WTC11 (cell line): Measurements from ENCODE around the gene PI4KA. TPM values are rescaled to one million over a fixed set of nuclear protein-coding genes. Genes with fewer than 3 reads are reported as not detected.
A peak's percentile ranks its signal among the peaks of the same experiment; 100 is the strongest.

Experiments
- ATAC-seq: fragments of 200-7000 bp; cut with Tn5 transposase; 2 replicates; pipeline ENCODE4 v1.10.0; 2021; ENCODE audit warnings: mild to moderate bottlenecking, moderate library complexity
- CTCF ChIA-PET: fragments of 300-600 bp; sonication (Branson Sonifier 250); formaldehyde crosslinking; loops from one replicate; lab custom pipeline; 2021; ENCODE audit warnings: antibody characterized with exemption; lab: Charles Lee
- POLR2A ChIA-PET: fragments of 350-600 bp; sonication (Branson Sonifier 250); formaldehyde crosslinking; loops from one replicate; lab custom pipeline; 2021; ENCODE audit warnings: antibody characterized with exemption; lab: Charles Lee
- DNase-seq: peaks from one replicate; pipeline ENCODE4 v3.0.0; 2021; ENCODE audit warnings: low spot score
- H3K27ac Mint-ChIP-seq: 2 replicates; pipeline ENCODE4 v1.8.0; 2021; ENCODE audit warnings: mixed read lengths
- H3K27me3 Mint-ChIP-seq: 2 replicates; pipeline ENCODE4 v1.8.0; 2021; ENCODE audit warnings: low read depth, mild to moderate bottlenecking, moderate library complexity, mixed read lengths
- H3K36me3 Mint-ChIP-seq: 2 replicates; pipeline ENCODE4 v1.8.0; 2021; ENCODE audit warnings: mixed read lengths
- H3K4me1 Mint-ChIP-seq: 2 replicates; pipeline ENCODE4 v1.8.0; 2022; ENCODE audit warnings: mixed read lengths
- H3K4me3 Mint-ChIP-seq: 2 replicates; pipeline ENCODE4 v1.8.0; 2021; ENCODE audit warnings: mild to moderate bottlenecking, moderate library complexity, mixed read lengths
- H3K9me3 Mint-ChIP-seq: 2 replicates; pipeline ENCODE4 v1.8.0; 2021; ENCODE audit warnings: mixed read lengths
- E2F1 ChIP-seq: sonication (generic); formaldehyde crosslinking; IDR thresholded peaks from 2 replicates; pipeline ENCODE4 v1.8.0; 2022; ENCODE audit warnings: mild to moderate bottlenecking, missing genetic modification reagents
- ELF4 ChIP-seq: sonication (generic); formaldehyde crosslinking; IDR thresholded peaks from 2 replicates; pipeline ENCODE4 v1.8.1; 2022; ENCODE audit warnings: low read depth, mild to moderate bottlenecking, moderate library complexity, missing genetic modification reagents
- ESRRA ChIP-seq: sonication (generic); formaldehyde crosslinking; IDR thresholded peaks from 2 replicates; pipeline ENCODE4 v1.8.1; 2022; ENCODE audit warnings: mild to moderate bottlenecking, missing genetic modification reagents, borderline replicate concordance
- GRHL2 ChIP-seq: fragments of 250-450 bp; sonication (Bioruptor Pico); IDR thresholded peaks from 2 replicates; pipeline ENCODE4 v1.8.0; 2022; ENCODE audit warnings: mild to moderate bottlenecking, moderate library complexity; ENCODE audit not compliant: insufficient replicate concordance, severe bottlenecking
- GTF2I ChIP-seq: fragments of 250-450 bp; sonication (Bioruptor Pico); conservative IDR thresholded peaks from 2 replicates; pipeline ENCODE4 v1.4.0; 2021; ENCODE audit warnings: mild to moderate bottlenecking
- IRF2 ChIP-seq: sonication (generic); formaldehyde crosslinking; IDR thresholded peaks from 2 replicates; pipeline ENCODE4 v1.8.0; 2022; ENCODE audit warnings: low read depth, missing genetic modification reagents, borderline replicate concordance
- JAZF1 ChIP-seq: fragments of 250-450 bp; sonication (Bioruptor Pico); IDR thresholded peaks from 2 replicates; pipeline ENCODE4 v1.9.0; 2021; ENCODE audit warnings: moderate library complexity, mild to moderate bottlenecking, inconsistent platforms
- NR2C2 ChIP-seq: sonication (generic); formaldehyde crosslinking; IDR thresholded peaks from 2 replicates; pipeline ENCODE4 v1.8.0; 2022; ENCODE audit warnings: mild to moderate bottlenecking, missing genetic modification reagents
- NR3C1 ChIP-seq: sonication (generic); formaldehyde crosslinking; conservative IDR thresholded peaks from 2 replicates; pipeline ENCODE4 v1.8.1; 2023; ENCODE audit warnings: low read depth, mild to moderate bottlenecking, missing genetic modification reagents
- RELA ChIP-seq: sonication (generic); formaldehyde crosslinking; IDR thresholded peaks from 2 replicates; pipeline ENCODE4 v1.8.1; 2022; ENCODE audit warnings: missing genetic modification reagents, mild to moderate bottlenecking, borderline replicate concordance
- ZMAT4 ChIP-seq: fragments of 250-450 bp; sonication (Bioruptor Pico); IDR thresholded peaks from 2 replicates; pipeline ENCODE4 v1.9.0; 2021; ENCODE audit warnings: mild to moderate bottlenecking
- ZNF219 ChIP-seq: sonication (generic); formaldehyde crosslinking; IDR thresholded peaks from 2 replicates; pipeline ENCODE4 v1.8.0; 2023; ENCODE audit warnings: missing genetic modification reagents, mild to moderate bottlenecking, borderline replicate concordance
- ZNF317 ChIP-seq: sonication (generic); formaldehyde crosslinking; IDR thresholded peaks from 2 replicates; pipeline ENCODE4 v1.8.1; 2023; ENCODE audit warnings: low read depth, mild to moderate bottlenecking, moderate library complexity, missing genetic modification reagents, borderline replicate concordance
- ZNF423 ChIP-seq: fragments of 250-450 bp; sonication (Bioruptor Pico); IDR thresholded peaks from 2 replicates; pipeline ENCODE4 v2.1.2; 2022; ENCODE audit warnings: mild to moderate bottlenecking, moderate library complexity
- ZNF425 ChIP-seq: fragments of 250-450 bp; sonication (Bioruptor Pico); conservative IDR thresholded peaks from 2 replicates; pipeline ENCODE4 v1.9.0; 2021; ENCODE audit warnings: mild to moderate bottlenecking
- ZNF532 ChIP-seq: fragments of 250-450 bp; sonication (Bioruptor Pico); IDR thresholded peaks from 2 replicates; pipeline ENCODE4 v1.9.0; 2021; ENCODE audit warnings: mild to moderate bottlenecking, borderline replicate concordance
- total RNA-seq: library from RNA; stranded (reverse); gene quantifications from 3 replicates; pipeline ENCODE4 v1.2.3, GENCODE V29; 2021
- TF ChIP-seq, protein P1 (sequence below): sonication (generic); formaldehyde crosslinking; conservative IDR thresholded peaks from 2 replicates; pipeline ENCODE4 v1.8.1; 2023; ENCODE audit warnings: mild to moderate bottlenecking, low read depth, missing genetic modification reagents, moderate library complexity
- TF ChIP-seq, protein P2 (sequence below): fragments of 250-450 bp; sonication (Bioruptor Pico); IDR thresholded peaks from 2 replicates; pipeline ENCODE4 v2.1.2; 2022; ENCODE audit warnings: mild to moderate bottlenecking, moderate library complexity
- TF ChIP-seq, protein P3 (sequence below): sonication (generic); formaldehyde crosslinking; IDR thresholded peaks from 2 replicates; pipeline ENCODE4 v1.8.0; 2022; ENCODE audit warnings: mild to moderate bottlenecking, missing genetic modification reagents

PI4KA gene
- total RNA-seq, 1 experiment from 2014 or later: 45.5 TPM

DNA sequence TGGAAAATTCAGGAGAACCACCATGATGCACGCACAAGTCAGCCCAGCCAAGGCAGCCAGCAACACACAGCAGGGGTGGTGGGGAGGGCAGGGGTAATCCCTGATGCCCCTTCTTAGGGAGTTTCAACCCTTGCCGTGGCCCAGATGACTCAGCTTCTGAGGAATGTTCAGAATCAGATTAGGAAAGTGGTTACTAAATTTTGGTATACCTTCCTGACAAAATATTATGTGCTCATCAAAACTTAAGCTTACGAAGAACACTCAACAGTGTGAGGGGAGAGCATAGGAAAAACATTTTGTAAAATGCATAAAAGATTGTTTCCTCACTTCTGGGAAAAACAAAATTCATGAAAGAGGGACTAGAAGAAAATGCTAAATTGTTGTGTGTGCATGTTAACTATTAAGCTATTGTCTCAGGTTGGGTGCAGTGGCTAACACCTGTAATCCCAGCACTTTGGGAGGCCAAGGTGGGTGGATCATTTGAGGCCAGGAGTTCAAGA is 52.6 kb downstream of the PI4KA start (continued):
- no peak for TF ChIP-seq ZNF317
- no peak for TF ChIP-seq IRF2 (CRISPR knock-in tag)

GRCh38 chr22:20804650-20805049 is 54.0 kb downstream of the PI4KA start:
- Mint-ChIP-seq H3K27me3 (no peaks in the 10 kb centered on the region), H3K4me3 (no peak overlapping the region), H3K9me3 (no peaks in the 10 kb centered on the region), H3K4me1 (no peaks in the 10 kb centered on the region), H3K27ac (0 out of 2 replicates have a peak overlapping the region, but pooled peaks have one; percentile 30), H3K36me3 (peaks cover 23% of the 10 kb centered on the region)
- no peak for ATAC-seq
- ChIA-PET POLR2A (interaction anchor here (1.0 kb wide), 1 partner anchor 81 kb away, joined by 3 read pairs; no protein-coding TSS in a partner anchor), CTCF (interaction anchor here (0.5 to 2.5 kb wide), 32 partner anchors 9 to 300 kb away, joined by 3 to 37 read pairs (median 5); partner anchors contain the start of genes CRKL, LZTR1, PI4KA and SNAP29)
- no peak for DNase-seq
- TF ChIP-seq, protein P1, sequence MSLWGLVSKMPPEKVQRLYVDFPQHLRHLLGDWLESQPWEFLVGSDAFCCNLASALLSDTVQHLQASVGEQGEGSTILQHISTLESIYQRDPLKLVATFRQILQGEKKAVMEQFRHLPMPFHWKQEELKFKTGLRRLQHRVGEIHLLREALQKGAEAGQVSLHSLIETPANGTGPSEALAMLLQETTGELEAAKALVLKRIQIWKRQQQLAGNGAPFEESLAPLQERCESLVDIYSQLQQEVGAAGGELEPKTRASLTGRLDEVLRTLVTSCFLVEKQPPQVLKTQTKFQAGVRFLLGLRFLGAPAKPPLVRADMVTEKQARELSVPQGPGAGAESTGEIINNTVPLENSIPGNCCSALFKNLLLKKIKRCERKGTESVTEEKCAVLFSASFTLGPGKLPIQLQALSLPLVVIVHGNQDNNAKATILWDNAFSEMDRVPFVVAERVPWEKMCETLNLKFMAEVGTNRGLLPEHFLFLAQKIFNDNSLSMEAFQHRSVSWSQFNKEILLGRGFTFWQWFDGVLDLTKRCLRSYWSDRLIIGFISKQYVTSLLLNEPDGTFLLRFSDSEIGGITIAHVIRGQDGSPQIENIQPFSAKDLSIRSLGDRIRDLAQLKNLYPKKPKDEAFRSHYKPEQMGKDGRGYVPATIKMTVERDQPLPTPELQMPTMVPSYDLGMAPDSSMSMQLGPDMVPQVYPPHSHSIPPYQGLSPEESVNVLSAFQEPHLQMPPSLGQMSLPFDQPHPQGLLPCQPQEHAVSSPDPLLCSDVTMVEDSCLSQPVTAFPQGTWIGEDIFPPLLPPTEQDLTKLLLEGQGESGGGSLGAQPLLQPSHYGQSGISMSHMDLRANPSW (CRISPR knock-in tag): no peak
- TF ChIP-seq NR3C1 (CRISPR knock-in tag): no peak
- TF ChIP-seq ELF4 (CRISPR knock-in tag): no peak
- TF ChIP-seq, protein P2, sequence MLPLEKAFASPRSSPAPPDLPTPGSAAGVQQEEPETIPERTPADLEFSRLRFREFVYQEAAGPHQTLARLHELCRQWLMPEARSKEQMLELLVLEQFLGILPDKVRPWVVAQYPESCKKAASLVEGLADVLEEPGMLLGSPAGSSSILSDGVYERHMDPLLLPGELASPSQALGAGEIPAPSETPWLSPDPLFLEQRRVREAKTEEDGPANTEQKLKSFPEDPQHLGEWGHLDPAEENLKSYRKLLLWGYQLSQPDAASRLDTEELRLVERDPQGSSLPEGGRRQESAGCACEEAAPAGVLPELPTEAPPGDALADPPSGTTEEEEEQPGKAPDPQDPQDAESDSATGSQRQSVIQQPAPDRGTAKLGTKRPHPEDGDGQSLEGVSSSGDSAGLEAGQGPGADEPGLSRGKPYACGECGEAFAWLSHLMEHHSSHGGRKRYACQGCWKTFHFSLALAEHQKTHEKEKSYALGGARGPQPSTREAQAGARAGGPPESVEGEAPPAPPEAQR: no peak
- TF ChIP-seq JAZF1 (CRISPR knock-in tag): no peak
- TF ChIP-seq GRHL2 (CRISPR knock-in tag): no peak
- no peak for TF ChIP-seq ZNF423
- no peak for TF ChIP-seq RELA (CRISPR knock-in tag)
- TF ChIP-seq GTF2I (CRISPR knock-in tag): no peak
- TF ChIP-seq NR2C2: no peak
- no peak for TF ChIP-seq E2F1 (CRISPR knock-in tag)
- no peak for TF ChIP-seq ZNF219 (CRISPR knock-in tag)
- TF ChIP-seq ESRRA (CRISPR knock-in tag): no peak
- no peak for TF ChIP-seq ZNF532
- TF ChIP-seq ZMAT4 (CRISPR knock-in tag): no peak
- TF ChIP-seq, protein P3, sequence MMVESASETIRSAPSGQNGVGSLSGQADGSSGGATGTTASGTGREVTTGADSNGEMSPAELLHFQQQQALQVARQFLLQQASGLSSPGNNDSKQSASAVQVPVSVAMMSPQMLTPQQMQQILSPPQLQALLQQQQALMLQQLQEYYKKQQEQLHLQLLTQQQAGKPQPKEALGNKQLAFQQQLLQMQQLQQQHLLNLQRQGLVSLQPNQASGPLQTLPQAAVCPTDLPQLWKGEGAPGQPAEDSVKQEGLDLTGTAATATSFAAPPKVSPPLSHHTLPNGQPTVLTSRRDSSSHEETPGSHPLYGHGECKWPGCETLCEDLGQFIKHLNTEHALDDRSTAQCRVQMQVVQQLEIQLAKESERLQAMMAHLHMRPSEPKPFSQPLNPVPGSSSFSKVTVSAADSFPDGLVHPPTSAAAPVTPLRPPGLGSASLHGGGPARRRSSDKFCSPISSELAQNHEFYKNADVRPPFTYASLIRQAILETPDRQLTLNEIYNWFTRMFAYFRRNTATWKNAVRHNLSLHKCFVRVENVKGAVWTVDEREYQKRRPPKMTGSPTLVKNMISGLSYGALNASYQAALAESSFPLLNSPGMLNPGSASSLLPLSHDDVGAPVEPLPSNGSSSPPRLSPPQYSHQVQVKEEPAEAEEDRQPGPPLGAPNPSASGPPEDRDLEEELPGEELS: no peak
- TF ChIP-seq ZNF425: no peak
